Kasumi-1 (cell line): ENCODE measurements around the gene KLF6.

Experiments used
- DNase-seq, 2 experiments: peaks; one replicate each; lab custom pipeline; 2025; lab: John Stamatoyannopoulos, UW

The KLF6 gene

DNA sequence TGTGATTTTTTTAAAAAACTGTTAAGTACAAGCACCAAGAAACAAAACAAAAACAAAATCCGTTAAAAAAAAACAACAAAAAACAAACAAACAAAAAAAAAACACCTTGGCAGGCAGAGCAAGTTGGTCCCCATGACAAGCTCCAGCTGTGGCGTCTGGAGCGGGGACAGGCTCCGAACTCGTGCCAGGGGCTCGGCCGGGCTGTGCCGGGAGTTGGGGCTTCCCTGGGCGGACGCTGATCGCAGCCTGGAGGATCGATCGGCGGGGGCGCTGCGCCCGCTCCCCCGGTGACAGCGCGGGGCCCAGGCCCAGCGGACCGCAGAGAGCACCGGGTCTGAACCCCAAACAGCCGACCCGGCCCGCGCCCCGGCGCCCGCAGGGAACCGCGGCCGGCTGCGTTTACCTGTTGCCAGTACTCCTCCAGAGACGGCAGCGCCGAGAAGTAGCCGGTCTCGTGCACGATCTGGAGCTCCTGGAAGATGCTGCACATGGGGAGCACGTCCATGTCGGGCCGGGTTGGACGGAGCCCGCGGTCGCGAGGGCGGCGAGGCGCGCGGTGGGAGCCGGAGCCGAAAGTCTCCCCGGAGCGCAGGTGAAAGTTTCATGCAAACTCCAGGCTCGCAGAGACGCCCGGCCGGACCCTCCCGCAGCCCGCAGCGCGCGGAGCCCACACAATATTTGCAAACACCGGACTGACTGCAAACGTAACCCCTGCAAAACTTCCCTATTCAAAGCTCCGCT, at the start of gene KLF6:
Gene KLF6 (minus strand): TSS at position 700 of the 741 bp plus-strand sequence. CDS start 195 bp downstream, at position 505.
- DNase-seq: peak in 1 of 2 experiments; percentile 57

DNA sequence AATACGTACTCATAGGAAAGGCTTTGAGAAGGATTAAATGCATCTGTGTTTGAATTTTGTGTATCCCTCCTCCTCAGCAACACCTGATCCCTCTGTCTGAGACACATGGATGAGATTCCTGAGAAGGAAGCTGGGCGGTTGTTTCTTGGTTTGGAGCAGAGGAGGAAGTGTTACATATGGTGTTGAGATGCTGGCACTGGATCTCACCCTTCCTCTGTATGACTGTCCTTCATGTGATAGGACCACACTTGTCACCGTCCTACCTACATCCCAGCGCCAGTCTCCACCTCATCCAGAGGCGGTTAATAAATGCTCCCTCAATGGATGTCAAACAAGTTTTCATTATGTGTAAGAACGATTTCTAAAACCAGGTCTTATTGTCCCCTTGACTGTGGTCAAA, 49.4 kb upstream of the KLF6 start:
- DNase-seq: no peak

DNA sequence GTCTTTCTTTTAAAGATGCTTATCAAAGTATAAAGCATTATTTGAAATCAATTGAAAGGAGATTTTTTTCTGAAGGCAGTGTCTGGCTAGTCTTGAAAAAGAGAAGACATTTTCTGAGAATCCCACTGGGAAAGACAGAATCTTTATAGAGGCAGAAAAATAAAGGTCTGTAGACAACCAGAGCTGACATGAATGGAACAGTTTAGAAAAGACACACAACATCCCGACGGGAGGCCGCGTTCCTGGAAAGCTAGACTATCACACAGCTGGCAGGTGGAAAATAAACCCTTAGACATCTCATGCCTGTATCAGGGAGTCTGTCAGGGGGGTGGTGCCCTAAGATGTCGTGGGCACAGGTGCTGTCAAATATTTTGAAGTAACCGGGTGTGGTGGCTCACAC, 48.0 kb upstream of the KLF6 start:
- no peak for DNase-seq

GRCh38 chr10:3832022-3832786, 47.2 kb upstream of the KLF6 start:
- DNase-seq: no peak

GRCh38 chr10:3831608-3832007, 46.6 kb upstream of the KLF6 start:
- no peak for DNase-seq

GRCh38 chr10:3830946-3831345, 45.9 kb upstream of the KLF6 start:
- no peak for DNase-seq

DNA sequence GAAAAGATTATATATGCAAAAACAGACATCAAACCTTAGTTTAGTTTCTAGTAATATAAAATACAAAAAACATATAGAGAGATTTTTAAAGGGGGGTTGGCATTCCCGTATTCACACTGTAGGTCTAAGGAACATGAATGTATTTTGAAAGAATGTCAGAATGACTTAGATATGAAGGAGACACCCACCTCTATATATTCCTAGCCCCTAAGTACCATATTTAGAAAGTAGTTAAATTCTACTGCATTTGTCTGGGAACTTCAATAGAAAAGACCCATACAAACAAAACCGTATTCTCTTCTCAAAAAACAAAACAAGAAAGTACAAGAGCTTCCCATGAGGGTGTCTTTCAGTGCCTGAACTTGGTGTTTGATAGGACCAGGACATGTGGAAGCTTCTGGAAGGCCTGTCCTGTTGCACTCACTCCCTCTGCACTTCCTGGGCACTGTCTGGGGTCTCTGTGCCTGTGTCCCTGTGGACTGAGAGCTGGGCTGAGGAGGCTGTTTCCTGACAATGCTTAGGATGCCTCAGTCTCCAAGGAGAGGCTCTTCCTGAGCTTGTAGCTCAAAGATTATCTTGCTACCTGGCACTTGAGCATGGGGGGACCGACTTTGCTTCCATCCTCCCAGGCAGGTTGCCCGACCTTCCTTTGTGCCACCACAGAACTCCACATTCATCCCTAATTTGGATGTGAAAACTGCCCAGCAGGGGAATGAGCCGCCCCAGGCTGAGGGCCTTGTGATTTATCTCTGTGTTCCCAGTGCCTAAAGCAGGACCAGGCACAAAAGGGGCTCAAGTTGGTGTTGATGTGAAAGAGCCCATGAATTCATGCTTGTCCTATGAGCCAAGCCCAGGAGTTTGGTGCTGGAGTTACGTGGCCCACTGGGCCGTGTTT, 44.4 kb upstream of the KLF6 start:
- no peak for DNase-seq

DNA sequence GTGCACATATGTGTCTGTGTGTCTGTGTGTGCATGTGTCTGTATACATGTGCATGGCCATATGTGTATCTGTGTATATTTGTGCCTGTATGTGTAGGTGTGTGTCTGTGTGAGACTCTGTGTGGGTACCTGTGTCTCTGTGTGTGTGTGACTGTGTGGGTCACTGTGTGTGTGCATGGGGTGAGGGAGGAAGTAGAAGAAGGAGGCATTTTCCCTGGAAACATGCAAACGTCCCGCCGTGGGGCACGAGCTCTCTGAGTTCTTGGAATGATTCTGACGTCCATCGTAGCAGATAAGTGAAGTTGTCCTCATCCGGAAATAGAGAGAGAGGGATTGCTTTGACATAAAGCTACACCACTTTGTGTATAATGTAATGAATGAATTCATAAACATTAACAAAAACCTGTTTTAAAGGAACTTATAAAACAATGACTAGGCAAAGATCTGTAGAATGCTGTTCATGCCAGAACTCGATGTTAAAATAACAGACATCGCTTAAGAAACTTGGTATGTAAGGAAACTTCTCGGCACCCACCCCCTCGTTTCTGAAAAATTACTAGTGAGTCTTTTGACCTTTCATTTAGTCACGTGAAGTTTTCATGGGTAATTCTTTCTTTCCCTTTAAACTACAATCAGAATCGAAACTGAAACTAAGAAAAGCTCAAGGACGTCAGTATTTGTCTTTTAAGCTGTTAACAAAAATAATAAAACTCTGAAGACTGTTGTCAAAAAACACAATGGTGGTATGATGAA, 43.6 kb upstream of the KLF6 start:
- peak; percentile 40 to 79 for DNase-seq

DNA sequence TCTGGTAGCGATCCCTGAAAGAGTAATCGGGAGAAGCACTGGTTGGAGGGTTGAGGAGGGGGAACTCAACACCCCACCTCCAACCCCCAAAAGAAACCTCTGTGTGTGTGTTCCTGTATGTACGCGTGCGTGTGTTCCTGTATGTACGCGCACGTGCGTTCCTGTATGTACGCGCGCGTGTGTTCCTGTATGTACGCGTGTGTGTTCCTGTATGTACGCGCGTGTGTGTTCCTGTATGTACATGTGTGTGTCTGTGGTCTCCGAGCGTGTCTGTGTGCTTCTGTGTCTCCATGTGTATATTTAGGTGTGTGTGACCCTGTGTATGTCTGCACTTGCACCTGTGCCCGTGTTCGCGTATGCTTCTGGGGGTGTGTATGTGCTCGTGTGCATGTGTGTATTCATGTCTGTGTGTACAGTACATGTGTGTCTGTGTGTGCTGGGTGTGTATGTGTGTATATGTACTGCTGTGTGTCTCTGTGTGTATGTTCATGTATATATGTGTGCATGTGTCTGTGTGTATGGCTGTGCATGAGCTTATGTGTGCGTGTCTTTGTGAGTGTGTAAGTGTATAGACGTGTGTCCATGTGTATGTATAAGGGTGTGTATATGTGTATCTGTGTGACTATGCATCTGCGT, 42.9 kb upstream of the KLF6 start:
- DNase-seq: no peak

DNA sequence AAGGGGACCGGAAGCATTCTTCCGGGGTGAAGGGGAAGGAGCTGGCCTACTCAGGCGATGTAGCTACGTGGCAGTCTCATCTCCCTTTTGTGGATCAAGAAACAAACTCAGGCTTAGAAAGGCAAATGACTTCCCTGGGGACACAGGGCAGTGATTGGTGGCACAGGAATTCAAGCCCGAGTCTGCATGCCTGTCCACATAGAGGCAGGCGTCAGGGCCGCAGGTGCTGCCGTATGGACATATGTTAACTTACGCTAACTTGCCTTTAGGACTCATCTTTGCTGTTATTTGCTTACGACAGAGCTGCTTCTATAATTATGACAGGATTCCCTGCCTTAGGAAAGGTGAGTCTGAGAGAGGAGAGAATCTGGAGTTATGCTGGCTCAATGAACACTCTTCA, 42.3 kb upstream of the KLF6 start:
- no peak for DNase-seq

- no peak for DNase-seq
Measured at GRCh38 chr10:3825862-3826351, 40.9 kb upstream of the KLF6 start.

GRCh38 chr10:3825244-3825643, 40.2 kb upstream of the KLF6 start:
- DNase-seq: no peak

GRCh38 chr10:3822541-3823330, 37.7 kb upstream of the KLF6 start:
- DNase-seq: no peak

GRCh38 chr10:3820255-3820654, 35.2 kb upstream of the KLF6 start:
- DNase-seq: no peak

- DNase-seq: no peak
Measured at GRCh38 chr10:3816995-3817394, 32.0 kb upstream of the KLF6 start.

DNA sequence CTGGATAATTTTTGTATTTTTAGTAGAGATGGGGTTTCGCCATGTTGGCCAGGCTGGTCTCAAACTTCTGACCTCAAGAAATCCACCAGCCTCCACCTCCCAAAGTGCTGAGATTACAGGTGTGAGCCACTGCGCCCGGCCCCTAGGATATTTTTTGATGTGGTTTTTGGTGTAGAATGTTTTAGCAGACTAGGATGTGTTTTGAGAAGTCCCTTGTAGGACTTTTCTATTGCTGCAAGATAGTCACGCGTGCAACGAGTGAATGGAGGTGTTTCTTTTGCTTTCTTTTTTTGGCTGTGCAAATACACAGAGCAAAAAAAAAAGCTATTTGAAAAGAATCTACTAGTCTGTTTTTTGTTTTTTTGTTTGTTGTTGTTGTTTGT, 29.8 kb upstream of the KLF6 start:
- DNase-seq: no peak

- DNase-seq: no peak
Measured at GRCh38 chr10:3813986-3814837, 29.2 kb upstream of the KLF6 start.

GRCh38 chr10:3813267-3813666, 28.3 kb upstream of the KLF6 start:
- DNase-seq: no peak

- no peak for DNase-seq
Measured at GRCh38 chr10:3812141-3812540, 27.1 kb upstream of the KLF6 start.
